GM21423 (cell line): ENCODE results near the gene PKHD1.

Experiments used
- ATAC-seq: cut with Tn5 transposase; IDR thresholded peaks from one replicate; pipeline ENCODE4 v1.9.1; 2021; ENCODE audit warnings: mild to moderate bottlenecking, moderate library complexity; ENCODE audit not compliant: unreplicated experiment

Gene PKHD1

GRCh38 chr6:51812231-51812630 lies 275.2 kb downstream of the PKHD1 start:
- no peak for ATAC-seq

- no peak for ATAC-seq
Measured at GRCh38 chr6:51805517-51805916, 281.9 kb downstream of the PKHD1 start.

GRCh38 chr6:51800603-51801002 lies 286.8 kb downstream of the PKHD1 start:
- ATAC-seq, result no peak

- ATAC-seq, result no peak
Measured at GRCh38 chr6:51793393-51793792, 294.0 kb downstream of the PKHD1 start.

GRCh38 chr6:51792273-51793030 lies 295.0 kb downstream of the PKHD1 start:
- no peak for ATAC-seq

- ATAC-seq, result no peak
Measured at GRCh38 chr6:51790946-51791345, 296.5 kb downstream of the PKHD1 start.

- no peak for ATAC-seq
Measured at GRCh38 chr6:51788121-51788520, 299.3 kb downstream of the PKHD1 start.

GRCh38 chr6:51778666-51779065 lies 308.7 kb downstream of the PKHD1 start:
- ATAC-seq, result no peak

- ATAC-seq, result no peak
Measured at GRCh38 chr6:51777618-51778017, 309.8 kb downstream of the PKHD1 start.

- no peak for ATAC-seq
Measured at GRCh38 chr6:51775942-51776860, 311.2 kb downstream of the PKHD1 start.

- ATAC-seq, result no peak
Measured at GRCh38 chr6:51768087-51768486, 319.3 kb downstream of the PKHD1 start.

- no peak for ATAC-seq
Measured at GRCh38 chr6:51765230-51765629, 322.2 kb downstream of the PKHD1 start.

GRCh38 chr6:51753635-51754034 lies 333.8 kb downstream of the PKHD1 start:
- peak; percentile 57 for ATAC-seq

GRCh38 chr6:51743999-51744398 lies 343.4 kb downstream of the PKHD1 start:
- ATAC-seq, result no peak

GRCh38 chr6:51740658-51741057 lies 346.8 kb downstream of the PKHD1 start:
- no peak for ATAC-seq

- no peak for ATAC-seq
Measured at GRCh38 chr6:51738614-51739013, 348.8 kb downstream of the PKHD1 start.

- ATAC-seq, result no peak
Measured at GRCh38 chr6:51737580-51738360, 349.6 kb downstream of the PKHD1 start.

- ATAC-seq, result no peak
Measured at GRCh38 chr6:51725155-51725554, 362.3 kb downstream of the PKHD1 start.

- no peak for ATAC-seq
Measured at GRCh38 chr6:51720327-51720726, 367.1 kb downstream of the PKHD1 start.

- ATAC-seq, result no peak
Measured at GRCh38 chr6:51719297-51719696, 368.1 kb downstream of the PKHD1 start.

- ATAC-seq, result no peak
Measured at GRCh38 chr6:51718533-51718932, 368.9 kb downstream of the PKHD1 start.
